Raji (cell line): ENCODE measurements around the gene ARHGEF38.

Experiments used
- POLR2A ChIP-seq: IDR thresholded peaks from 2 replicates; pipeline ENCODE4 v1.6.1; 2011; ENCODE audit warnings: low read depth, low read length, control low read depth; ENCODE audit not compliant: insufficient read depth

The ARHGEF38 gene

GRCh38 chr4:105588252-105588651 is 35.8 kb downstream of the ARHGEF38 start:
- TF ChIP-seq POLR2A: no peak

- TF ChIP-seq POLR2A: no peak
These were observed 39.2 kb downstream of the ARHGEF38 start for GRCh38 chr4:105591573-105591972.

- TF ChIP-seq POLR2A: no peak
These were observed 41.9 kb downstream of the ARHGEF38 start for GRCh38 chr4:105594099-105595010.

GRCh38 chr4:105596684-105597083 is 44.3 kb downstream of the ARHGEF38 start:
- TF ChIP-seq POLR2A: no peak

- TF ChIP-seq POLR2A: no peak
These were observed 45.6 kb downstream of the ARHGEF38 start for GRCh38 chr4:105598052-105598451.

- no peak for TF ChIP-seq POLR2A
These were observed 46.4 kb downstream of the ARHGEF38 start for GRCh38 chr4:105598787-105599186.

GRCh38 chr4:105599482-105599881 is 47.1 kb downstream of the ARHGEF38 start:
- no peak for TF ChIP-seq POLR2A

GRCh38 chr4:105599932-105600655 is 47.7 kb downstream of the ARHGEF38 start:
- TF ChIP-seq POLR2A: no peak

- TF ChIP-seq POLR2A: no peak
These were observed 48.5 kb downstream of the ARHGEF38 start for GRCh38 chr4:105600951-105601350.

- TF ChIP-seq POLR2A: no peak
These were observed 49.0 kb downstream of the ARHGEF38 start for GRCh38 chr4:105601406-105601805.

GRCh38 chr4:105603158-105603557 is 50.7 kb downstream of the ARHGEF38 start:
- TF ChIP-seq POLR2A: no peak

GRCh38 chr4:105605493-105605892 is 53.1 kb downstream of the ARHGEF38 start:
- TF ChIP-seq POLR2A: no peak

GRCh38 chr4:105607876-105608275 is 55.5 kb downstream of the ARHGEF38 start:
- TF ChIP-seq POLR2A: no peak

GRCh38 chr4:105613306-105613705 is 60.9 kb downstream of the ARHGEF38 start:
- TF ChIP-seq POLR2A: no peak

GRCh38 chr4:105619188-105619931 is 66.9 kb downstream of the ARHGEF38 start:
- TF ChIP-seq POLR2A: no peak
